WI38 (cell line): ENCODE results near the gene ATG7.

Source experiments
- H3K4me3 ChIP-seq: 2 replicates; pipeline ENCODE4 v1.5.1; 2011; ENCODE audit warnings: low read depth, mild to moderate bottlenecking, control low read depth, low read length
- CTCF ChIP-seq: IDR thresholded peaks from 2 replicates; pipeline ENCODE4 v1.5.1; 2012; ENCODE audit warnings: low read depth, mild to moderate bottlenecking, control low read depth, low read length

ATG7 gene

GRCh38 chr3:11389386-11390268, 117.4 kb downstream of the ATG7 start:
- H3K4me3 ChIP-seq, result no peak overlapping the region
- TF ChIP-seq CTCF, result no peak

GRCh38 chr3:11390411-11391131, 118.4 kb downstream of the ATG7 start:
- TF ChIP-seq CTCF, result no peak
- H3K4me3 ChIP-seq, result no peak overlapping the region

GRCh38 chr3:11391174-11391879, 119.1 kb downstream of the ATG7 start:
- no peak for TF ChIP-seq CTCF
- no peak overlapping the region for H3K4me3 ChIP-seq

GRCh38 chr3:11392014-11392859, 120.0 kb downstream of the ATG7 start:
- TF ChIP-seq CTCF, result no peak
- H3K4me3 ChIP-seq, result no peak overlapping the region

GRCh38 chr3:11392860-11393114, 120.6 kb downstream of the ATG7 start:
- no peak overlapping the region for H3K4me3 ChIP-seq
- TF ChIP-seq CTCF, result no peak

GRCh38 chr3:11393401-11393800, 121.2 kb downstream of the ATG7 start:
- TF ChIP-seq CTCF, result no peak
- no peak overlapping the region for H3K4me3 ChIP-seq
